ENCODE measurements around the gene PYROXD2.
A peak's percentile ranks its signal among the peaks of the same experiment; 100 is the strongest.

PYROXD2 gene

DNA sequence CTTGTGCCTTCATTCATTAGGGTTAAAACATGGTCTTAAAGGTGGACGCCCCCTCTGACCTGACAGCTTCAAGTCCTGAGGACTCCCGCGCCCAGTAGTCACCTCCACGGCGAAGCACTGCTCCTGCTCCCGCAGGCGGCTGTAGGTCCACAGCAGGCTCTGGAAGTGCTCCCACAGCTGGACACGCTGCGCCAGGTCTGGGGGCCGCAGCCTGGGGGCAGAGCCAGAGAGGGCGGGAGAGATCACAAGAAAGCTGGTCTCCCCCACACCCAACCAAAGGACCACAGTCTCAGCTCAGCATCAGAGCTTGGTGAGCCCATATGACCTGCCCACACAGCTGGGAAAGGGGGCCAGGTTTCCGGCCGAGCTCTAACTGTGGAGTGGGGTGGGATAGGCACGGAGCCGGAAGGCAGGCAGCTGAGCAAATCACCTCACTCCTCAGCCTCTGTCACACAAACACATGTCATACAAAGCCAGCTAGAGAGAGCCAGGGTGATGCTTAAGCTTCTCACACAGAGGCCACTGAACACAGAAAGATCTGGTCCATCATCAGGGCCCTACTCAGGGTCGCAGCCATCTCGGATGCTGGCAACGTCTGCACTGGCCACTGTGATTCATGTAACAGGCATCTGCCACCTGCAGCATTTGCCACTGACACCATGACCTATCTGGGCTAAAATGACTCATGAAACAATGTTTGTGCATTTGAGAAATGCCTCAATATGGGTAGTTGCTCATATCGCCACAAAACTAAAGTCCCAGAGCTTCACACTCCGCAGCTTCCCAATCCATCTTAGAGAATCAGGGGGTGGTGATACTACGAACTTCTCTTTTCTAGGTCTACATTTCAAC, 19.1 kb upstream of the PYROXD2 start:
- DNase-seq, result no peak

GRCh38 chr10:98433371-98433770, 18.4 kb upstream of the PYROXD2 start:
- no peak for DNase-seq

DNA sequence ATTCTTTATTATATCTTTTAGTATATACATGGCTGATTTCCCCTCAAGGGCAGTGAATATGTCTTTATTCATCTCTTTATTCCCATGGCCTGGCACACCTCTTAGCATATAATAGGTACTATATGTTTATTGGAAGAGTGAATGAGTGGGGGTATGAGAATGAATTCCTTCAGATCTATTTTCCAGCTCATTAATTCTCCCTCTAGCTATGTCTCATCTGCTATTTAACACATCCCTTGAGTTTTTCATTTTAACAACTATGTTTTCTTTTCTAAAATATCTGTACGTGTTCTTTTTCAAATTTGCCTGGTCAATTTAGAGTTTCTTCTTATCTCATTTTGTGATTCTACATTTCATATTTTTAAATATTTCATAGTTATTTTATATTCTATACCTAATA, 17.3 kb upstream of the PYROXD2 start:
- DNase-seq, result no peak

- no peak for DNase-seq
Measured at GRCh38 chr10:98431016-98431415, 16.0 kb upstream of the PYROXD2 start.

GRCh38 chr10:98430427-98430826, 15.4 kb upstream of the PYROXD2 start:
- no peak for DNase-seq

GRCh38 chr10:98429320-98430072, 14.5 kb upstream of the PYROXD2 start:
- no peak for DNase-seq

GRCh38 chr10:98427011-98427515, 12.1 kb upstream of the PYROXD2 start:
- DNase-seq, result no peak

GRCh38 chr10:98425511-98426352, 10.8 kb upstream of the PYROXD2 start:
- DNase-seq, result peak; percentile 63 to 79 (median 74)

DNA sequence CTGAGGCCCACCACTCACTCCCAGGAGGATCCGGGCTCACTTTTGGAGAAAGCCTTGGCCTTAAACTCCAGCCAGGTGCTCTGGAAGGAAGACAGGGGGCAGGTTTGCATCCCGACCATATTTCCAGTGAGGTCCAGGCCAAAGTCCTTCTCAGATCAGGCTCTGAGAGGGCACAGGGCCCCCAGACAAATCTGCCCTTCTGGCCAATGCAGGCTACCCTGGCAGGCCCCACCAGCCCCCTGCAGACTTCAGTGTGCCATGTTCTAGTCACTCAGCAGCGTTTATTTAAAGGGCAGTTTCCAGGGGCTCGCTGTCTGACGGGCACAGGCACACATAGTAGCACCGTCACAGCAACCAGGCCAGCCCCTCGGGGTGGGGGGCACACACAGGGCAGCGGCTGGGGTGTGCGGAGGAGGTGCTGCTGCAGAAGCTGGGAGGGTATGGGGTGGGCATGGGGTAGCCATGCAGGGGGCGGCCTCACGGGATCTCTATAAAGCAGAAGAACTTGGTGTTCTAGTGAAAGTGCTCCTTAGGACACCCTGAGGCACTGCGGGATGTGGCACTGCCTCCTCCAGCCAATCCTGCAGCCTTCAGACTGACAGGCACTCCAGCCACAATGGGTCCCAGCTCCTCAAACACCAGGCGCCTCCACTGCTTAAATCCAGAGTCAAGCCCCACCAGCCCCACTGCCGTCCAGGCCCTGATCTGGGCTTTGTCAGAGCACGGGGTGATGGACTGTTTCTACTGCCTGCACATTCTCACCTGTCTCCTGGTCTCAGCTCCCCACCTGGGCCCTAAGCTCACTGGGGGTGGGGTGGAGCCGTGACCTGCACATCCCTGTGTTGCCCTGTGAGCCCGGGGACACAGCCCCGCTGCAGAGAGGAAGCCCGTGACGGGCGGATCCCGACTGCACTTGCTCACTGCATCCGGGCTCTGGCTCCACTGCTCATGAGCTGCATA, 9.6 kb upstream of the PYROXD2 start:
- DNase-seq, result no peak

DNA sequence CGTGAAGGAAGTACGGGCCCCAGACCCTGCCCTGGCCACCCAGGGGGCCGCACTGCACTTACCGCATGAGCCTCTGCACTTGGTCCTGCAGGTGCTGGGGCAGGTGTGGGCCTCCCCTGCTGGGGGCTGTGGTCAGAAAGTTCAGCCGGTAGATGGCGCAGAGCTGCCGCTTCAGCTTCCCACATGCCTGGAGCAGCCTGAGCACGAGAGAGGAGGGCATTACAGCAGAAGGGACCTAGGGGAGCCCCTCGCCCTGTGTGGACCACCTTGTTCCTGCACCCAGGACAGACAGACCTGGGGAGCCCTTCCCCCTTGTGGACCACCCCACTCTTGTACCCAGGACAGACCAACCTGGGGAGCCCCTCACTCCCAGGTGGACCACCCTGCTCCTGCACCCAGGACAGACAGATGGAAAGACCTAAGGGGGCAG, 8.7 kb upstream of the PYROXD2 start:
- no peak for DNase-seq

DNA sequence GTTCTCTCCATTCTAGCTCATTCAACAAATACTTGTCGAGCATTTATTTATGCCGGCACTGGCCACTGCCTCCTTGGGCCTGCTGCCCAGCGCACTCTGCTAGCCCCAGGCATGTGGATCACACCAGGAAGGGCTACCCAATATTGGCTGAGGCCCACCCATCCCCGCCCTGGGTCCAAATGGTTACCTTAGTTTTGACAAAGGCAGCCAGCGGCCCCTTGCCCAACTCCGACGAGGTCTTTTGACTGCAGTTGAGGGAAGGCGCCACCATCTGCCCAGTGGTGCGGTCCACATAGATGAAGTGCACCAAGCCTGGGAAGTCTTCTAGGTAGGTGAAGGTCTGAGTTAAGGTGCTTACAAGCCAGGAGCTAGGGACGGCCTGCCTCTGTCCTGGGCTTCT, 7.2 kb upstream of the PYROXD2 start:
- DNase-seq, result no peak

DNA sequence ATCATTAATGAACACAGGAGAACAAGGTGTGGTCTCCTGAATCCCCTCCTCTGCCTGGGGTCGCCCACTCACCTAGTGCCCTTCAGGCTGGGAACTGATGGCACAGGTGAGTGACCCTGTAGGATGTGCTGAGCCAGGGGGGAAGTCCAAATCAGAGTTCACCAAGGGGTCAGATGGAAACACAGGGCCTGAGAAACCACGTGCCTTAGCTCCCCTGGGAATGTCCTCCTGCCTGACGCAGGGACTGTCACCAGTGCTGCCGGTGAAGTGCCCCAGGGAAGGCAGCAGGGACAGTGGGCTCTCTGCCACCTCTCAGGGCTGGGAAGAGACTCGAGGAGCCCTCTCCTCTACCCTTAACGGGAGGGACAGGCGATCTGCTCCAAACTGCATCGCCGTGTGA, 5.8 kb upstream of the PYROXD2 start:
- DNase-seq, result no peak

DNA sequence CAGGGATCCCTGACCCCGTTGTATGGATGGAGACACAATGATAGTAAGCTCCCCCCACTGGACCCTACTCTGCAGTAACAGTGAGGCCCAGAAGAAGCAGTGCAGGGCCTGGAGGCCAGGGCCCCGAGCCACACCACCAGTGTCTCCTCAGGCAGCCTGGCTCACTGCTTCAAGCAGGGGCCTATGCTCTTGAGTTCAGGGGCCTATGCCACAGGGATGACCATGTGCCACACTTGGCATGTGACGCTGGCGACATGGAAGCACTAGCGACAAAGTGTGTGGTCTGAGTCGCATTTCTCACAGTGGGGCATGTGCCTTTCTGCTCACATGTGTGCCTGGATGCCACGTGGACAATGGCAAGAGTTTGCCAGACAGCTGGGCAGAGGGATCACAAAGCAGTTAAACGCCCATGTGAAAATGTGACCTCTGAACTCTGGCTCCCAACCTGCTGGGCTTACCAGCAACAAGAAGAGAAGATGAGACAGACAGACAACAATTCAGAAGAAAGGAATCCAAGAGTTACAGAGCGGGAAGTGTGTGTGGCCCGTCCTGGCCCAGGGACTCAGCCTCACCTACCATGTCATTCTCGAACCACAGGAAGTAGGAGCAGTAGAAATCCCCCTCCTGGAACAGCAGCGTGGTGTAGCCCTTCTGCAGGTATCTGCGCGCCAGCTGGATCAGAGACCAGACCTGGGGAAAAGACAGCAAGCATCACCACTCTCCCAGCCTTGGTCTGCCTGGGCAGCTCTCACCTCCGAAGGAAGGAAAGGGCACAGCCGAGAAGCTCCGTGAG, 4.7 kb upstream of the PYROXD2 start:
- no peak for DNase-seq

GRCh38 chr10:98418665-98419468, 3.9 kb upstream of the PYROXD2 start:
- DNase-seq, result no peak

GRCh38 chr10:98417973-98418664, 3.1 kb upstream of the PYROXD2 start:
- no peak for DNase-seq

- DNase-seq, result no peak
Measured at GRCh38 chr10:98417481-98417959, 2.5 kb upstream of the PYROXD2 start.

DNA sequence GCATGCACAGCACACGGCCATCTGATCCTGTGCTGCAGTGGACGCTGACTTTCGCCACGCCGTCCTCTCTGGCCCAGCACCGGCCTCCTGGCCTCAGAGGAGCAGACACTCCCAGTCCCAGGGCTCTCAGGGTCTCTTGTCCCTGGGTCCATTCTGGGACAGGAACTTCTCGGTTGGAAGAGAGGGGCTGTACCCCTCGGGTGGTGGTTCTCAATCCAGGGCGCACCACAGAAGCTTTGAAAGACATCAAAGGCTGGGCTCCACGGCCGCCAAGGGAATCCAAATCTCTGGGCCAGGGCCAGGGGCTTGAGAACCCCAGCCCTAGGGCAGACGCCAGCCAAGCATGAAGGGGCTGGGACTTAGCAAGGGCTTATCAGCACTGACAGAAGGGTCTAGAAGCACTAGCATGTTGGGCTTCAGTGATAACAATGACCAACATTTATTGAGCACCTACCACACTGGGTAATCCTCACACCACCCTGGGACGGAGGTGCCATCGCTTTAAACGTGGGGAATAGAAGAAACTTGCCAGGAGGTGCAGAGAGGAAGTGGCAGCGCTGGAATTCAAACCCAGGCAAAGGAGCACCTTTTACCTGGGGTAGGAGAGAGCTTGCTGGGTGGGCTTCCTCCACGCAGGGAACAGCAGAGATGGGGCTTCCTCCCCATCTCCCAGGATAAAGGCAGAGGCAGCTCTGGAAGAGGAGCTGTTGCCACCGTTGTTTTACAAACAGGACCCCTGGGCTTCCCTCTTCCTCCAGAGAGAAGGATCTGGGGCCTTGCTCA, 1.8 kb upstream of the PYROXD2 start:
- DNase-seq, result no peak

DNA sequence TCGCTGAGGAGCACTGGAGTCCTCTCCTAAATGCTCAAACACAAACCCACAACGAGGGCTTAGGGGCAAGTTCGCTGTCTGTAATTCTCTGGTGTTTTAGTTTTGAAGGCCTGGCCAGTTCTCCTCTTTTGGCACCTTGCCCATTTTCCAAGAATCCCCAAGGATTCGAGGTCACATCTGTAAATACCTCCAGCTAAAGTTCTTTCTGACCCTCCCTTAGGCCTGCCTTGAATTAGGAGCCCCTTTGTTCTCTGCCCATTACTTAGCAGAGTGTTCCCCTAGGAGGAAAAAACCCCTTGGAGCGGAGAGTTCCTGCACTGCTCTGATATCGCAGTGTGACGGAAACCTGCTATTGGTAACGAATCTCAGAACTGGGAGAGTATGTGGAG, 743 bp upstream of the PYROXD2 start:
- DNase-seq, result no peak

Data from suppressor macrophage (primary cell).